Stomach (tissue), 4 donors: Measurements from ENCODE around the gene RARG.

Experiments
- EP300 ChIP-seq: sonication (generic); formaldehyde crosslinking; IDR thresholded peaks from one replicate; pipeline ENCODE4 v1.6.1; 2017; ENCODE audit warnings: antibody characterized with exemption
- POLR2A ChIP-seq, 4 donors: fragments of 450-650 bp; IDR thresholded peaks; one replicate each; pipeline ENCODE4 v1.6.1; 2016; ENCODE audit warnings: antibody characterized with exemption in 4 of 4, control low read depth in 2 of 4, mild to moderate bottlenecking in 1 of 4, moderate library complexity in 1 of 4
- POLR2AphosphoS5 ChIP-seq, 3 donors: sonication (generic); formaldehyde crosslinking; IDR thresholded peaks; one replicate each; pipeline ENCODE4 v1.6.1; 2016; ENCODE audit warnings: antibody characterized with exemption in 3 of 3
- TF ChIP-seq, protein P1 (sequence below), 7 experiments: fragments of 450-650 bp in 4 of 7; fragments of 200-600 bp in 3 of 7; sonication (generic) in 3 of 7; IDR thresholded peaks; one replicate each; pipeline ENCODE4 v1.5.1; 2016 to 2019; ENCODE audit warnings: antibody characterized with exemption in 7 of 7, control low read depth in 2 of 7, mild to moderate bottlenecking in 1 of 7

DNA sequence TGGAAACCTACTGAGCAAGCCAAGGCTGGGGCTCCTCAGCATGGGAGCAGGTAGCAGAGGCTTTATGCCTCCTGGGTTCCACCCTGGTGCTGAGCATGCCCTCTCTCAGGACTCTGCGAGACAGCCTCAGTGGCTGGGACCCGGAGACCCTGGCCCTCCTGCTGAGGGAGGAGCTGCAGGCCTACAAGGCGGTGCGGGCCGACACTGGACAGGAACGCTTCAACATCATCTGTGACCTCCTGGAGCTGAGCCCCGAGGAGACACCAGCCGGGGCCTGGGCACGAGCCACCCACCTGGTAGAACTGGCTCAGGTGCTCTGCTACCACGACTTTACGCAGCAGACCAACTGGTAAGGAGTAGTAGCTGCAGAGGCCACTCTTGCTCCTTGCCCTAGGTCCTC lies 44.5 kb upstream of the RARG start:
- TF ChIP-seq, protein P1, sequence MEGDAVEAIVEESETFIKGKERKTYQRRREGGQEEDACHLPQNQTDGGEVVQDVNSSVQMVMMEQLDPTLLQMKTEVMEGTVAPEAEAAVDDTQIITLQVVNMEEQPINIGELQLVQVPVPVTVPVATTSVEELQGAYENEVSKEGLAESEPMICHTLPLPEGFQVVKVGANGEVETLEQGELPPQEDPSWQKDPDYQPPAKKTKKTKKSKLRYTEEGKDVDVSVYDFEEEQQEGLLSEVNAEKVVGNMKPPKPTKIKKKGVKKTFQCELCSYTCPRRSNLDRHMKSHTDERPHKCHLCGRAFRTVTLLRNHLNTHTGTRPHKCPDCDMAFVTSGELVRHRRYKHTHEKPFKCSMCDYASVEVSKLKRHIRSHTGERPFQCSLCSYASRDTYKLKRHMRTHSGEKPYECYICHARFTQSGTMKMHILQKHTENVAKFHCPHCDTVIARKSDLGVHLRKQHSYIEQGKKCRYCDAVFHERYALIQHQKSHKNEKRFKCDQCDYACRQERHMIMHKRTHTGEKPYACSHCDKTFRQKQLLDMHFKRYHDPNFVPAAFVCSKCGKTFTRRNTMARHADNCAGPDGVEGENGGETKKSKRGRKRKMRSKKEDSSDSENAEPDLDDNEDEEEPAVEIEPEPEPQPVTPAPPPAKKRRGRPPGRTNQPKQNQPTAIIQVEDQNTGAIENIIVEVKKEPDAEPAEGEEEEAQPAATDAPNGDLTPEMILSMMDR (IDR thresholded peaks at IDR 0.05), result no peak
- no peak for TF ChIP-seq POLR2AphosphoS5 (IDR thresholded peaks at IDR 0.05)
- TF ChIP-seq POLR2A (IDR thresholded peaks at IDR 0.05), result no peak
- TF ChIP-seq EP300, result no peak
